Measurements from ENCODE around the gene DDN.

DDN gene

GRCh38 chr12:49013428-49013827, 14.3 kb upstream of the DDN start:
- DNase-seq, result no peak

- DNase-seq, result no peak
Measured at GRCh38 chr12:49012739-49013138, 13.6 kb upstream of the DDN start.

DNA sequence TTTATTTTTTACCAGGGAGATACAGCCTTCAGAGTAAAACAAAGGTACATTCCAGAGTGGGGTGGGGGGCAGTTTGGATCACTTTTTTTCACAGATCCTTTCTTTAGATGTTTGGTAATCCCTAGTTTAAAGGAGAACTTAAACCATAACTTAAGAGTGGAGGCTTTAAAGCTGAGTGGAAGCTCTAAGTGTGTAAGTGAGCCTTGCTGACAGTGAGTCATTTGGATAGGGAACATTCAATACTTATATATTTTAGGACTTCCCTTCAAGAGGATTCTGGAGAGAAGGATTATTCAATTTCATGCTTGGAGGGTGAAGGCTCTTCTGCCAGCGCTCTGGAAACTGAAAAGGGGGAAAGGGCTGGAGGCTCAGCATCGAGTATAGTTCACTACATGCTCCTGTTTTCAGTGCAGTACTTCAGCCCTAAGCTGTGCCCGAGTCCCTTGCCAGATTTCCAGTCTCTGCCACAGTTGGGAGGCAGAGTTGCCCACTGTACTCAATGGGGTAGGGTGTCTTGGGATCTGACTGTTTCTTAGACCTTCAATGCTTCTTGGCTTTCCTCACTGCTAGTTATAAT, 11.0 kb upstream of the DDN start:
- no peak for DNase-seq

- no peak for DNase-seq
Measured at GRCh38 chr12:49008943-49009342, 9.8 kb upstream of the DDN start.

DNA sequence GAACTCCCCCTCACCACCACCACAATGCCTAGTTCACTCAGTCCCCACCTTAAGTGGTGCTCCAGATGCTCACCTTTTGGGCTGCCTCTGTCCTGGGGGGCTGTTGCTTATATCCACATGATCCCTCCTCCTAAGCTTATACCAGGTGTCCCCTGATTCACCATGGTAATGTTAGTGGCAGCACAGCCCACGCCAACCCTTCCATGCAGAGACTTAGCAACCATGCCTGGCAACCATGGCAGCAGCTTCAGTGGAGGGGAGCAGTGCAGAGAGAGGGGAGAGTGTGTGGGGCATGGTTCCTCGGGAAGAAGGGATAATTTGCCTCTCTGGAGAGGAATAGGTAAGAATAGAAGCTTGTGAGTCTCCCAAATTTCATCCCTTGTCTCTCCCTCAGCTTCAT, 1.2 kb upstream of the DDN start:
- peak in 6 of 51 donors; percentile 19 to 68 (median 46) for DNase-seq

DNA sequence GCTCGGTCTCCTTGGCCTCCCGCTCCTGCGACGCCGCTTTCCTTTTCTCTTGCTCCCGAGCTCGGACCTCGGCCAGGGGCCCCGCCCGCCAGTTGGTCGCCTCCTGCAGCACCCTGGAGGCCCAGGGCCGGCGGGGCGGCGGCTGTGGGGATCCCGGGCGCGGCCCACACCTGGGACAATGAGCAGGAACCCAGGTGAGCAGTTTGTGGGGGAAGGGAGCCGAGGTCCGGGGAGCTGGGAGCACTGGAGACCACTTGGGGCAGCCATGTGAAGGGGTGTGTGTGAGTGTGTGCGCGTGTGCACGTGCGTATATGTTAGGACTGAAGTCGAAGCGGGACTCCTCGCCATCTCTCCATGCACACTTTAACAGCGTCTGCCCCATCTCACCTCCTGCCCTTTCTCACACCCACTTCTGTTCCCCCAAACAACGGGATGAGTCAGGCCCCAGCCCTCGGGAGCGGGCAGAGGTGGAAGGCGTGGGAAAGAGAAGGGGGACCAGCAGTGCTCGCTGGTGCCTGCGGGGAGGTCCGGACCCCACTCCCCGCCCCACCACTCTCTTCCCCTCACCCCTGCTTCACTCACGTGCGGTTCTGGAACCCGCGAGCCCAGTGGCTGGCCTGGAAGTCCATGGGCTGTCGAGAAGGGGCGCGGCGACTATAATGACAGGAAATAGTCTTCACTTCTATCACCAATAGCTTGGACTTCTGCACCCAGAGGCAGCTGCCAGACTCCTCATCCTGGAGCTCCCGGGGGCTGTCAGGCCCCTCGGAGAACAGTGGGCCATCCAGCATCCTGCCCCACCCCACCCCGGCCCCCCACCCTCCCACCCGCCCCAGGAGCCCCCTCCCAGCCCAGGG, 450 bp downstream of the DDN start:
- peak in 1 of 51 donors; percentile 45 for DNase-seq

DNA sequence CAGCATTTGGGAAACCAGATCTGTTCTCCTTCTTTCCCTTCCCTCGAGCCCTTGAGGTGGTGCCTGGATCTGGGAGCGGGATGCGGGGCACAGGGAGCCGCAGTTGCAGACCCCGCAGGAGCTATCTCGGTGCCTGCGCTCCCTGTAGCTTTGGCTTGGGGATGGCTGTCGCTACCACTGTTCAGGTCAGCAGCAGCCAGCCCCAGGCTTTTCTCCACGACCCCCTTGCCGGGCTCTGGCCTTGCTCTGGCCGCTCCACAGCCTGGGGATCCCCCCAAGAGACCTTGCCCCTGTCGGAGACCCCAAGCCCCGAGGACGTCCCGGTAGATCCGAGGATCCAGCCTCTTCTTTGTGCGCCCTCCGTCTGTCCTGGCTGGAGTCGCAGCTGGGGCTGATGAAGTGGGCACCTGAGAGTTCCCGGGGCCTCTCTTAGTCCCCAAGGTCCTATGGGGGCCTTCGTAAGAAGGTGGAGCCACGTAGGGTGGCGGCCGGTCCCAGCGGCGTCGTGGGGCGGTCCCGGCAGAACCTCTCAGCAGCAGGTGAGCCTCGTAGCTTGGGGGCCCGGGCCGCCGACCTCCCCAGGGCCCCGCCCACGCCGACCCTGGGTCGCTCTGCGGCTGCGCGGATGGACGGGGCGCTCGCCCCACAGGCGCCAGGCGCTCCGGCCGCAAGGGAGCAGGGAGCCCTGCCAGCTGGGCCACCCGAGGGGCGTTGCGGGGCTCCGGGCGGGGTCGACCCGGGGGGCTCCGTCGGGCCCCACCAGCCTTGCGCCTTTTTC, 1.3 kb downstream of the DDN start:
- no peak for DNase-seq

GRCh38 chr12:48996794-48997718, 2.1 kb downstream of the DDN start:
- peak in 36 of 51 donors; percentile 7 to 79 (median 49) for DNase-seq

DNA sequence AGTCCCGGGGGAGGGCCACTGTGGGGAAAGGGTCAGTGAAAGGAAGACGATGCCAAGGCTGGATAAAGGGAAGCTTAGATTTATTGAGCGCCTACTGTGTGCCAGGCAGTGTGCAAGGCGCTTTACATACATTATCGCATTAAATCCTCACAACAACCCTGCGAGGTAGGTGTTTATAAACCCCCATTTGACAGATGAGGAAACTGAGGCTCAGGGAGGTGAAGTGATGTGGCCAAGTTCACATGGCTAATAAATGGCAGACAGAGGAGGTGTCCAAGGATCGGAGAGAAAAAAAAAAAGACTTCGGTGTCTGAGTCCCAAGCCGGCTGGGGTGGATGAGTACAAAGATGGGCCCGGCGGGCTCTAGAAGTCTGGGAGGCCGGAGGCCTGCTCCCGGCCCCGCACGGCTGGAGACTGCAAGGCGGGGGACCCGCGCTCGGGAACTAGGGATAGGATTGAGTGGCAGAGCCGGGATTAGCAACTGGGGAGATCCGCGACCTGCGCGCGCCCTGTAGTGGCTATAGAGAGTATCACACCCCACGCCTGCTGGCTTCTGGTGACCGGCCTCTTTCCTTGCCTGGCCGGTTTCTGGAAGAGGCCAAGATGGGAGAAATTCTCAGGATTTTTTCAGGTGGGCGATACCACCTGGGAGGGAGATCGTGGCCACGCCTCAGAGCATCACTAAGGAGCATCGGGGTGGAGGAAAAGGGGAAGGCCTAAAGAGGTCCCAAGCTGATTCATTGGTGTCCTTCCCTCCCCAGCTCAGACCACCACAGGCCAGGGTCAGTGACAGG, 3.9 kb downstream of the DDN start:
- DNase-seq, result peak in 44 of 51 donors; percentile 6 to 84 (median 60)

GRCh38 chr12:48994224-48995085, 4.7 kb downstream of the DDN start:
- no peak for DNase-seq

DNA sequence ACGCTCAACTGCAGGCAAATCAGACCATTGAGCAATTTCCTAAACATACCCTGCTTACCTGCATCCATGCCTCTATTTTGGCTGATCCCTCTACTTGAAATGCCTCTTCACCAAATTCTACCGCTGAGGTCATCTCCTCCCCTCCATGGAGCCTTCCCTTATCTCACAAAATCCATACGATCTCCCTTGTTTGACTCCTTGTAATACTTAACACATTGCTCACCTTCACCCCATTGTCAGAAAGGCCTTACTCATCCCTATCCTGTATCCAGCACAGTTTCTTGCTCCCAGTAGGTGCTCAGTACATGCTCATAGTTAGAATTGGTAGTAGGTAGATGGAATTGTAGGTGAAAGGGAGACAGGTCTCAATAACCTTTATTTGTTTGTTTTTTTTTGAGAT, 5.4 kb downstream of the DDN start:
- no peak for DNase-seq

DNA sequence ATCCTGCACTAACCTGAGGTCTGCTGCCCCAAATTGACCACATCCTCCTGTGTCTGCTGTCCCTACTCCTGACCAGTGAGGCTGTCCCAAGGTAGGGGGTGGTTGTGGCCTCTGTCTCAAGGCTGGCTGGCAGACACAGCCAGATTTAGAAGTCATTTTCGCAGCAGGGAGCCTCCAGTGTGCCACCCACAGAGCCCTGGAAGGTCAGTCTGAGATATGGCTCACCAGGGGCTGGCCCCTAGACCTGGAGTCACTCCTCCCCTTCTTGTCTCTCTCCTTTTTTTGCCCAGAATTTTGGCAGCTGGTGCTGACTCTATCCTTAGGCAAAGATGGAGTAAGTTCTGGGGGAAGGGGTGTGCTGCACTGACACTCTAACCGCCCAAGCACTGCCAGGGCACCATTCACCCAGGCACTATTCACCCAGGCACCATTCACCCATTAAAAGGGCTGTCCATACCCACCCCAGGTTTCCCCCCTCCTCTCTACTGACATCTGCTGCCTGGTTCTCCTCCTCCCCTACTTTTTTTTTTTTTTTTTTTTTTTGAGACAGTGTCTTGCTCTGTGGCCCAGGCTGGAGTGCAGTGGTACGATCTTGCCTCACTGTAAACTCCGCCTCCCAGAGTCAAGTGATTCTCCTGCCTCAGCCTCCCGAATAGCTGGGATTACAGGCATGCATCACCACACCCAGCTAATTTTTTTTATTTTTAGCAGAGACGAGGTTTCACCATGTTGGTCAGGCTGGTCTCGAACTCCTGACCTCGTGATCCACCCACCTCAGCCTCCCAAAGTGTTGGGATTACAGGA, 7.7 kb downstream of the DDN start:
- DNase-seq, result no peak

GRCh38 chr12:48990552-48990951, 8.6 kb downstream of the DDN start:
- DNase-seq, result no peak

DNA sequence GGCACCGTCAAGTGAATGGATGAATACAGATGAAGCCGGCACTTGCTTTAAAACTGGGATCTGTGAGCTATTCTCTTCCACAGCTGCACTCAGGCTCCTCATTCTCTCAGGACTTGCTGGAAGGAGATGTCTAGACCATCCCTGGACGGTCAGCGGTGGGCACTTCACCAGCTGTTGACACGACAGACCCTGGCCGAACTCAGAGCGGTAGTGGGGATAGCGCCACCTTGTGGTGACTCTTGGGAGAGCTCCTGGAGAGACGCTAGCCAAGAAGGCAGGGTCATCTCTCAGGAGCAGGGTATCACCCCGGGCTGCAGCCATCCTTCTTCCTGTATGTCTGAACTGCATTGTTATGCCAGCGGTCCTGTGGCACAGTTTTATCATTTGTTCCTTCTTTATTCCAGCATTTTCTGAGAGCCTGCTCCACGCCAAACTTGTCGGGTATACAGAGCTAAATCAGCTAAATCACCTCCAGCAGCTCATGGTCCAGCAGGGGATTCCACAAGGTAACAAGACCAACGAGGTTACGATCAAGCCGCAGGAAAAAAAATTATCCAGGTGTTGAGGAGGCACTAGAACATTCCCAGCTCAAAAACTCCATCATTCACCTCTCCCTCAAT, 11.0 kb downstream of the DDN start:
- peak in 31 of 51 donors; percentile 12 to 74 (median 29) for DNase-seq

- no peak for DNase-seq
Measured at GRCh38 chr12:48986720-48987291, 12.4 kb downstream of the DDN start.

- DNase-seq, result no peak
Measured at GRCh38 chr12:48985901-48986300, 13.3 kb downstream of the DDN start.

- DNase-seq, result peak in 1 of 51 donors; percentile 46
Measured at GRCh38 chr12:48985475-48985897, 13.7 kb downstream of the DDN start.
